ENCODE data around the gene IGF2.

- no peak for TF ChIP-seq CTCF (IDR thresholded peaks at IDR 0.05)
- no peak for TF ChIP-seq POLR2A (IDR thresholded peaks at IDR 0.05)
Measured at GRCh38 chr11:2154195-2154585, 15.0 kb upstream of the IGF2 start.
